Suppressor macrophage (primary cell): ENCODE data around the gene FREY1.

Experiments used
- DNase-seq, 4 experiments: peaks; one replicate each; pipeline ENCODE4 v3.0.0-alpha.2; 2020 to 2022
- total RNA-seq, 17 experiments: gene quantifications; one replicate each; lab custom pipeline; 2026; ENCODE audit warnings: mixed read lengths in 6 of 17, inconsistent platforms in 3 of 17; lab: John Stamatoyannopoulos, UW

Gene FREY1, protein sequence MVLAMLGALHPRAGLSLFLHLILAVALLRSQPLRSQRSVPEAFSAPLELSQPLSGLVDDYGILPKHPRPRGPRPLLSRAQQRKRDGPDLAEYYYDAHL
- total RNA-seq = 0.07 to 0.66 (median 0.17) reads per million in 17 experiments

- no peak for DNase-seq
Measured at GRCh38 chr11:45906965-45907611, at the start of gene FREY1. Gene FREY1, minus strand, starts transcription at chr11:45907271. Its CDS starts 26 bp downstream, at chr11:45907245.

GRCh38 chr11:45949992-45950407 lies 42.9 kb upstream of the FREY1 start:
- DNase-seq = no peak

- DNase-seq = no peak
Measured at GRCh38 chr11:45948356-45948755, 41.3 kb upstream of the FREY1 start.

DNA sequence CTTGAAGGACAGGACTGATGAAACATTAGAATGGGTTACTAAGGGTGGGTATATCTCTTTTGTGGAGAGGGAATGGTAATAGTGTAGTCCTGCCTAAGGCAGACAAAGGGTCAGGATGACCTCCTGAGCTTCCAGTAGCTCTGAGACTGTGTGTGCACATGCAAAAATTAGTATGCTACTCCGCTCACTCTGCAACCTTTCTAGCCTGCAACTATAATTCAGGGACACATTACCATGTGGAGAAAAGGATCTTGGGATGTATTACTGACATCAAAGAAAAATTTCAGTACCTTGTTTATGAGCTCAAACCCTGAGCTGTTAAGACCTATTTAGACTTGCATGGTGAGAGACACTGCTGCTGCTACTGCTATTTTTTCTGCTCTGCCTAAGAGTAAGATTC lies 40.8 kb upstream of the FREY1 start:
- no peak for DNase-seq

GRCh38 chr11:45945397-45945999 lies 38.4 kb upstream of the FREY1 start:
- no peak for DNase-seq

DNA sequence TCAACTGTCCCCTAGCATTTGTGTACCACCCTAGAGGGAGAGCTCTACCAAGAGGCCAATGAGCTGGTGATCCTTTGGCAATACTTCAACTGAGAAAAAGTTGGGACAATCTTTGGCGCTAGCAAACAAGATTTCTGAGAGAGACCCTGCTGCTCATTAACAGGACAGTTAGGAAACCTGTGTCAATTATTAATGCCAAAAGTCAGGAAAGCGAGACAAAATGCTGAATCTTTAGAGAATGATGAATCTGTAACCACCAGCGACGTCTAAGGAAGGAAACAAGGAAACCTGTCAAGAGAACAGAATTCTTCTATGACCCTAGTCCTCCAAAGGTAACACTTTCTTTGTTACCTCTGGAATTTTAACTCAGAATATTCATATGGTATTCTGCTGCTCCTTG lies 35.3 kb upstream of the FREY1 start:
- DNase-seq = no peak

GRCh38 chr11:45941285-45941684 lies 34.2 kb upstream of the FREY1 start:
- DNase-seq = no peak

GRCh38 chr11:45939836-45940235 lies 32.8 kb upstream of the FREY1 start:
- no peak for DNase-seq

DNA sequence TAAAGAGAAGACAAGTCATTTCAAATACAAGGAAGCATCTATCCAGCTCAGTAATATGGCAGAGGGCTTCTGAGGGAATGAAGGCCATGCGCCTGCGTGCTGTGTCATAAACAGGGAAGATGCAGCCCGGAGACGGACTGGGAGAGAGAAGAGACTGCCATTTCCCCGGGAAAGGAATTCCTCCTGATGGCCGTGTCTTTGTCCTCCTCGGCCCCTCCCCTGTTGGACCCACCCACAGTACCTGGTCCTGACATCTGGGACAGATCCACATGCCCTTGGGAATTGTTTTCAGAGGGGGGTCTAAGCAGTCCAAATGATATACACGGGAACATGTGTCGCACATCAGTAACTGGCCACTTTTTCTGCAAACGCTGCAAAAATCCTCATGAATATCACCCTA lies 30.8 kb upstream of the FREY1 start:
- no peak for DNase-seq

DNA sequence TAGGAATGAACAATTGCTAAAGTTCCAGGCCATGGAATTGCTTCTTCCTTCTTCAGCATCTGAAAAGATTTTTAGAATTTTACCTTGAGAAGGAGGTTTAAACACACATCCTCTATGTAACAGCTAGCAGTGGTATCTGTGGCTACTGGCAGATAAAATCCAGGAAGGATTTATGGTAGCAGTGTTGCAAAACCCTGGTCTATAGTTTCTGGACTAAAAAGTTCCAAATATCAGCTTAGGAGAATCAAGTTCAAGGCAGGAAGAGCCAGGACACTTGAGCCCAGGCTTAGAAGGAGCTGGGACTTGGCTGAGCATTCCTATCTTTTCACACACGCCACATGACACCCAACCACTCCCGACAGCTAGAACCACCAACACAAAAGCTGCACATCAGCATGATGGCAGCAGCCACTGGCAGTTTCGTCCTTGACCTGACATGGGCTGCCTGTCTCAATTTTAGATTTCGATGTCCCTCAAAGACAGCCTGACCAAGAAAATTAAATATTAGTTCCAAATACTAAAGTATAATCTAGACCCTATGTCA lies 29.5 kb upstream of the FREY1 start:
- DNase-seq = no peak

- peak in 1 of 4 experiments; percentile 19 for DNase-seq
Measured at GRCh38 chr11:45935349-45936064, 28.4 kb upstream of the FREY1 start.

DNA sequence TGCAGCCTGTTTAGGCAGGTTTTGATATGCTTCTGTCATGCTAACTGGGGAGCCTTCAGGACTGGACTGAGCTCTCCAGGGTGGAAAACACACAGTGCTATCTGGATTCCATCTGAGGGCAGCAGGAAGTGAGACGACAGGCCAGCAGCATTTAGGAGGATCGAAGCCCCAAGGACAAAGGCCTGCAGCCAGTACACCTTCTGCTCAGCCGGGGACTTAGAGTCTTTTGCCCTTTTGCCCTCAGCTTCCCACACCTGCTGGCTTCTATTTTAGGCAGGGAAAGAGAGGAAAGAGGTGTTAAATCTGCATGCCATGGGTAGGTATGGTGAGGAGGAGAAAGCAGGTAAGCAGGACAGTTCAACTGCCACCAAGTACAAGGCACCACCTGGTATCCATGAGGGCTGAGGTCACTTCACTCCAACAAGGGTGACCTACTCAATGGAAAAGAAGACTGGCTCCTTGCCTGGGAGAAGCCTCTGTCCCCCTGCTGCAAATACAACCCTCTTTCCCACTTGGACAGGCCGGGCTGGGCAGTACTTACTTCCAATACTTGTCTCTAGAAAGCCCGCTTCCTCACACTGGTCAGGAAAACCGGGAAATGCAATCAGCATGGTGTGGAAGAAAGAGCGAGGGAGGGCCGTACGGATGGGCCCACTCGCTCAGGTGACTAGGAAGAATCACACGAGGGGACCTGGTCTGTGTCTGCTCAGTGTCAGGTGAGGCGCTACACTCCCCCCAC lies 27.7 kb upstream of the FREY1 start:
- DNase-seq = no peak

- DNase-seq = no peak
Measured at GRCh38 chr11:45933846-45934579, 26.9 kb upstream of the FREY1 start.

DNA sequence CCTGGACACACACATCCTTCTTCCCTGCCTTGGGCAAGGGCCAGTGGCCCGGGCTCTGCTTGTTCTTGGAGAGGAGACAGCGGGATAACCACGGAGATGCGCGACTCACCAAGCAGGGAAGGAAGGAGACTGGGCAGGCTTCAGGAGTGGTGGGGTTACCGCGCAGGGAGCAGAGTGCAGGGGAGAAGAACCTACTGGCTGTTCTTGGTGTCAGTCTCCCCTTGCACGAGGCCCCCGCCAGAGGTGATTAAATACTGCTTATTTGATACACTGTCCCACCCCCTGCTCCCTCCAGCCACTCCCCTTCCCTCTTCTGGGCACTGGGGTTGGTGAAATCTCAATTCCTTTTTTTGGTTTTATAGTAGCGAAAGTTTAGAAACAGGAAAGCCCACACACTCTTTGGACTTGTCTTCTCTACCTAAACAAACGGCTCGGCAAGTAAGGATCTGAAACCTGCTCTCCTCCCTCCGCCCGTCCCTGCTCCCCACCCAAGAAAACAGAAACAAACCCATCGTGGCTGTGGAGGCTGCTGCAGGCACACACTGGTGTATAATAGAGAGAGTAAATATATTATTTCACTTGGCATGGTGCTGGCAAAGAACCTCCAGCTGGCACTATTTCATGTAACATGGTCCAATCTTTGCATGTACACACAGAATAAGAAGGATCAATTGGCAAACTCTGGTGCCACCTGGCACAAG lies 26.2 kb upstream of the FREY1 start:
- DNase-seq = peak; percentile 34 to 73 (median 62)

DNA sequence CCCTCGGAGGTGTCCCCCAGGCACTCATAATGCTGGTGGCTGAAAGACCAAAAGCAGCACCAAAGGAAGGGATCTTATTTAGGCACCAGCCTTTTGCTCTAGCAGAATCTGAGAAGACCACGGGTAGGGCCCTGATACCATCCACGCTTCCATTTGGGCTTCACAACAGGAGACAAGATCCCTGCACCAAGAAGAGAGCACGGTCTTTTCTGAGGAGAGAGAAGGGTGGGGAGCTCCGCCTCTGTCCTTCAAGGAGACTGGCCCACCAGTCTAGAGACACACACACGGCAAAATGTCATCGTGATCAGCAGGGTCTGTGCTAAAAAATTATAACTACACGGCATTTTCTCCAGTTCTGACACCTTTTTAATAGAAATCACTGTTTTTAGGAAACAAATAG lies 25.1 kb upstream of the FREY1 start:
- DNase-seq = no peak

- peak in 1 of 4 experiments; percentile 20 for DNase-seq
Measured at GRCh38 chr11:45931739-45932138, 24.7 kb upstream of the FREY1 start.

DNA sequence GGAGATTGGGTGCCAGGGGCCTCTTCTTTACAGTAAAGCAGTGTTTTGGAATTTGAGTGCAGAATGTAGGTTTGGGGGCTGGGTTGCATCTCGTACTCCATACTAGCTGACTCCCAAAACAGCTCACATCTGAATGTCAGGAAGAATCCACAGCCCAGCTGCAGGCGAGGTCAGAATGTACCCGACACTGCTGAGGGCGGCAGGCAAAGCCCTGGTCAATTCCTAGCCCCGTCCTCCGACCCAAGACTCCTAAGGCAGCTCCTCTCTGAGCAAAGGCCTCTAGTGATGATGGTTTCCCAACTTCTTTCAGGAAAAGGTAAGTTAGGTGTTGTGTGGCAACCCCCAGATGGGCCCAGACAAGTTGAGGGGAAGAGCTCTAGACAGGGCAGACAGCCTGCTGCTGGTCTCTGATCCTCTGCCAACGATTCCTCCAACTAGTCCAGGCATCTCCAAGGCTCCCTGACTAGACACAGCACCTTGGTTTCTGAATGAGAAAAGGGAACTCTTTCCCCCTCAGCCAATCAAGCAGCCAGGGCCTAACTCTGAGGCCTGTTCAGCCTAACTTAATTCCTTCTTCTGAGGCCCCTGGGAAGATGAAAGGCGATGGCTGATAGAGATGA lies 24.0 kb upstream of the FREY1 start:
- DNase-seq = peak in 1 of 4 experiments; percentile 2

- DNase-seq = peak in 1 of 4 experiments; percentile 26
Measured at GRCh38 chr11:45930031-45930794, 23.1 kb upstream of the FREY1 start.

GRCh38 chr11:45929486-45930030 lies 22.5 kb upstream of the FREY1 start:
- DNase-seq = peak in 1 of 4 experiments; percentile 5
